OCI-M2 (cell line): ENCODE results near the gene EXOC6B.
"Not testable (repeated sequence)": the region's sequence is repeated elsewhere in the genome, so short reads cannot be mapped to it uniquely, and the experiment has no call there.

Experiments
- DNase-seq: peaks from one replicate; lab custom pipeline; 2025; ENCODE audit not compliant: unreplicated experiment; lab: John Stamatoyannopoulos, UW

Gene EXOC6B

DNA sequence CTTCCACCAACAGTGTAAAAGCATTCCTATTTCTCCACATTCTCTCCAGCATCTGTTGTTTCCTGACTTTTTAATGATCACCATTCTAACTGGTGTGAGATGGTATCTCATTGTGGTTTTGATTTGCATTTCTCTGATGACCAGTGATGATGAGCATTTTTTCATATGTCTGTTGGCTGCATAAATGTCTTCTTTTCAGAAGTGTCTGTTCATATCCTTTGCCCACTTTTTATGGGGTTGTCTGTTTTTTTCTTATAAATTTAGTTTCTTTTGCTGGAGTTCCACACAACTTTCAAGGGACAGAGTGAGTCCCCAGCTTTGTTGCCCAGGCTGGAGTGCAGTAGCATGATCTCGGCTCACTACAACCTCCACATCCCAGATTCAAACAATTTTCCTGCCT is 270.5 kb downstream of the EXOC6B start:
- not testable (repeated sequence) for DNase-seq

DNA sequence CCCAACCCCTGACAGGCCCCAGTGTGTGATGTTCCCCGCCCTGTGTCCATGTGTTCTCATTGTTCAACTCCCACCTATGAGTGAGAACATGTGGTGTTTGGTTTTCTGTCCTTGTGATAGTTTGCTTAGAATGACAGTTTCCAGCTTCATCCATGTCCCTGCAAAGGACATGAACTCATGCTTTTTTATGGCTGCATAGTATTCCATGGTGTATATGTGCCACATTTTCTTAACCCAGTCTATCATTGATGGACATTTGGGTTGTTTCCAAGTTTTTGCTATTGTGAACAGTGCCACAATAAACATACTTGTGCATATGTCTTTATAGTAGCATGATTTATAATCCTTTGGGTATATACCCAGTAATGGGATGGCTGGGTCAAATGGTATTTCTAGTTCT is 270.9 kb downstream of the EXOC6B start:
- DNase-seq, result not testable (repeated sequence)

- DNase-seq, result no peak
Observed at GRCh38 chr2:72554381-72554780, 271.5 kb downstream of the EXOC6B start.

GRCh38 chr2:72548081-72548764 is 277.6 kb downstream of the EXOC6B start:
- no peak for DNase-seq

GRCh38 chr2:72545790-72546189 is 280.0 kb downstream of the EXOC6B start:
- DNase-seq, result peak; percentile 29

- no peak for DNase-seq
Observed at GRCh38 chr2:72544554-72544953, 281.3 kb downstream of the EXOC6B start.

GRCh38 chr2:72543497-72544216 is 282.2 kb downstream of the EXOC6B start:
- peak; percentile 46 for DNase-seq

DNA sequence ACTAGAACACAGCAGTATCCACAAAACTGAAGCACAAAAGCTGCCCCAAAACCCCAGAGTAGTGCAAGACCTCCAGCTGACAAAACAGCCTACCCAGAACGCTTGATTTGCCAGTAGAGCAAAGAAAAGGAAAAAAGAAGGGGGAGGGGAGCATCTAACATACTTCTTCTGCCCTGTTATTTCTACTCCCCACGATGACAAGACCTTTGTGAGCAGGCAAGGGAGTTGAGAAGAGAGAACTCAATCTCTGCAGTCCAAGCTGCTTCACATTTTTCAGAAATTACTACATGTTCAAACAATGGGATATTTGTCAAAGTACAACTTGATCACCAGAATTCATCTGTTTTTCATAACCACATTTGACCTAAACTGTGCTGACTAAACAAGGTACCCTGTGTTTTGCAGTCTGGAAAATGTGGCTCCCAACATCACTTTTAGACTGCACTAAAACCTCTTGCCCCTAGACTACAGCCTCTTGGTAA is 286.7 kb downstream of the EXOC6B start:
- DNase-seq, result no peak

- DNase-seq, result no peak
Observed at GRCh38 chr2:72538486-72538885, 287.3 kb downstream of the EXOC6B start.

DNA sequence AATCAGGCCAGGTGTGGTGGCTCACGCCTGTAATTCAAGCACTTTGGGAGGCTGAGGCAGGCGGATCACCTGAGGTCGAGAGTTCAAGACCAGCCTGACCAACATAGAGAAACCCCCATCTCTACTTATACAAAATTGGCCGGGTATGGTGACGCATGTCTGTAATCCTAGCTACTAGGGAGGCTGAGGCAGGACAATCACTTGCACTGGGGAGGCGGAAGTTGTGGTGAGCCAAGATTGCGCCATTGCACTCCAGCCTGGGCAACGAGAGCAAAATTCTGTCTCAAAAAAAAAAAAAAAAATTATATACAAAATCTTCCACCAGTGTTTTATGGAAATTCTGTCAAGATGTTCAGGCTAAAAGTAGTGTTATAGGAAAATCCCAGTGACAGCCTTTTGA is 290.2 kb downstream of the EXOC6B start:
- not testable (repeated sequence) for DNase-seq

- no peak for DNase-seq
Observed at GRCh38 chr2:72533765-72534164, 292.1 kb downstream of the EXOC6B start.

DNA sequence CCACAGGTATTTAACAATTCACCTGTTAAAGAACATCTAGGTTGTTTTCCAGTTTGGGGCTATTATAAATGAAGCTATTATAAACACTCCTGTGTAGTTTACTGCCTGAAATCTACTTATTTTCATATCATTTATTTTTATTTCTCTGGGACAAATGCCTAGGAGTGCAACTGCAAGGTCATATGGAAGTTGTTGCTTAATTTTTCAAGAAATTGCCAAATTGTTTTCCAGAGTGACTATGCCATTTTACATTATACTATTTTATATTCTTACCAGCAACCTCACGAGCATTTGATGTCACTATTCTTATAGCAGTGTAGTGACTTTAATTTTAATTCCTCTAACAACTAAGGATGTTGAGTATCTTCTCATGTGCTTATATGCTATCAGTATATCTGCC is 298.4 kb downstream of the EXOC6B start:
- DNase-seq, result no peak

DNA sequence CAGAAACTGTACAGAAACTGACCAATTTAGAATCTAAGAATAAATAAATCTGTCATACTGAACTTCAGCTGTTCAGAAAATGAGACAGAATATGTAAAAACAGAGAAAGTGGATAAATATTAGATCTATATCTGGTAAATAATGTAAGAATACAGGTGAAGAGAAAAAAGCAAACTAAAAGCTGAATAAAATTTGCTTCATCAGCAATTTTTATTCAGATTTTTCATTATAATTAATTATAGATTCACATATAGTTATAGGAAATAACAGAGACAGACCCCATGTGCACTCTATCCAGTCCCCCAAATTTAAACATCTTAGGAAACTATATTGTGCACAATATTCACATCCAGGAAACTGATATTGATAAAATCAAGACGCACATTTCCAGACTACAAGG is 299.2 kb downstream of the EXOC6B start:
- DNase-seq, result no peak

DNA sequence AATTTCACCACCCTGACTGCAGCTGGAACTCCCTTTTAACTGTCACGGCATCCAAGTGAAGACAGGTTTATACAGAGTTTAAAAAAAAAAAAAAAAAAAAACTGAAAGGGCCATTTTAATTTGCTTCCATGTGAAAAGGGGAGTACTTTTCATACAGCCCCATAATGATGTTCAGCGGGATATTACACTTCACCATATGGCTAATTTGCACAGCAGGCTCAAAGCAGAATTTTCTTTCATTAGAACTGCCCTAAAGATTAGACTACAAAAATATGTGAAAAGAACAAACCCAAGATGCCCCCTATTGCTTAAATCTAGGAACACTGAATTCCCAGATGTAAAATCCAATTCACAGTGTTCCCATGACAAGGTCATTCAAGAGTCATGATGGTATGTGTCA is 301.8 kb downstream of the EXOC6B start:
- DNase-seq, result no peak

GRCh38 chr2:72515696-72516095 is 310.1 kb downstream of the EXOC6B start:
- no peak for DNase-seq

GRCh38 chr2:72513011-72513410 is 312.8 kb downstream of the EXOC6B start:
- DNase-seq, result no peak

DNA sequence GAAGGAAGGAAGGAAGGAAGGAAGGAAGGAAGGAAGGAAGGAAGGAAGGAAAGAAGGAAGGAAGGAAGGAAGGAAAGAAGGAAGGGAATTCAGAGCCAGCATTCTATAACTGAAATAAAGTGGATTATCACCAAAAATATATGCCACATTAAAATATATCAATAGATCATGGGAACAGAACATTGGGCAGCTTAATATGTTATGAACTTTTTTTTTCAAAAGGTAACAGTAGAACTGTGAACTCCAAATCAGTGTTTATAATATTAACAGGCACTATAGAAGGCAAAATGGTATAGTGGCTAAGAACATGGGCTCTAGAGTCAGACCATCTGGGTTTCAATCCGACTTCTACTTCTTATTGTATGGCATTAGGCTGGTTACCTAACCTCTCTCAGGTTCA is 313.5 kb downstream of the EXOC6B start:
- no peak for DNase-seq

GRCh38 chr2:72511906-72512305 is 313.9 kb downstream of the EXOC6B start:
- no peak for DNase-seq

DNA sequence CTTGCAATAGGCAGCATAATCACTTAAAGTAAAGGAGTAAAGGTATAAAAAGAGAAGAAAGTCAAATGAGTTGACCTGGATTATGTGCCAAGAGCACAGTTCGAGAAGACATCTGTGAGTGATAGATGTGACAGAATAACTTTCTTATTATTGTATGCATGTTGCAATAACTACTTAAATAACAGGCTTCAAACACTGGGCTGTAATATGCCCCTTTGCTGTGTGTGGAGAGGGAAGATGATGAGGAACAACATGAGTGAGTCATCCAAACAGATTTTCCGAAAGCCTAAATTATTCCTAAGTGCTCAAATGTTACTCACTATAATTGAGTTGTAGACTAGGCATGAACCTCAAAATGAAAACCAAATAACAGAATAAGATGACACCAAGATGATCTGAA is 328.1 kb downstream of the EXOC6B start:
- DNase-seq, result no peak

- no peak for DNase-seq
Observed at GRCh38 chr2:72496479-72496878, 329.4 kb downstream of the EXOC6B start.

DNA sequence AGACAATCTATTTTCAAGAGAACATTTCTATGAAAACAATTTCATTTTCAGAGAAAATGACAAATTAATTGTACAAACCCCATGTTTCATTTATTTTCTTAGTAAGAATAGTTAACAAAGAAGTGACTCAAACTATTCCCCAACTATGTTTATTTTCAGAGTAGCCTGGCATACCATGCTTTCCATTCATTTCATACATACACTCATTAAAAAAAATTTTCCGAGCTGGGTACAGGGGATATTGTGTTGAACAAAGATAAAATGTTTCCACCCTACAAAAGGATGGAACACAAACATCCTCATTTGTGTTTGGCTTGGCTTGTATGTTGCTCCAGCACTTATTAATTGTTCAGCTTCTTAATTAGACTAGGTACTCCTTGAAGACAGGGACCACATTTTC is 331.4 kb downstream of the EXOC6B start:
- DNase-seq, result no peak

DNA sequence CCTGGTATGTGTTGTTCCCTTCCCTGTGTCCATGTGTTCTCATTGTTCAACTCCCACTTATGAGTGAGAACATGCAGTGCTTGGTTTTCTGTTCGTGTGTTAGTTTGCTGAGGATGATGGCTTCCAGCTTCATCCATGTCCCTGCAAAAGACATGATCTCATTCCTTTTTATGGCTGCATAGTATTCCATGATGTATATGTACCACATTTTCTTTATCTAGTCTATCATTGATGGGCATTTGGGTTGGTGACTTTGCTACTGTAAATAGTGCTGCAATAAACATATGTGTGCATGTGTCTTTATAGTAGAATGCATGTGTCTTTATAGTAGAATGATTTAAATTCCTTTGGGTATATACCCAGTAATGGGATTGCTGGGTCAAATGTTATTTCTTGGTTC is 341.2 kb downstream of the EXOC6B start:
- not testable (repeated sequence) for DNase-seq

GRCh38 chr2:72483346-72483745 is 342.5 kb downstream of the EXOC6B start:
- no peak for DNase-seq
